HG03571 (cell line): ENCODE data around the gene TMEM52B.

Experiments used
- ATAC-seq: cut with Tn5 transposase; IDR thresholded peaks from one replicate; pipeline ENCODE4 v1.9.1; 2021; ENCODE audit not compliant: unreplicated experiment

The TMEM52B gene

GRCh38 chr12:10238526-10238925 is 59.7 kb downstream of the TMEM52B start:
- no peak for ATAC-seq

GRCh38 chr12:10241290-10241689 is 62.5 kb downstream of the TMEM52B start:
- ATAC-seq: no peak
